Endothelial cell of umbilical vein (primary cell): ENCODE measurements around the gene AGGF1.

Experiments
- JUN ChIP-seq: IDR thresholded peaks from 2 replicates; pipeline ENCODE4 v1.6.1; 2011; ENCODE audit warnings: borderline replicate concordance, low read depth; ENCODE audit not compliant: insufficient read length, insufficient read depth
- POLR2A ChIP-seq: IDR thresholded peaks from 2 replicates; pipeline ENCODE4 v1.6.1; 2012; ENCODE audit warnings: low read depth, mild to moderate bottlenecking, control low read depth, low read length
- TF ChIP-seq, protein P1 (sequence below), 2 donors: IDR thresholded peaks; 1 replicate in 1 of 2; 2 replicates in 1 of 2; pipeline ENCODE4 v1.5.1; 2011; ENCODE audit warnings: low read length in 2 of 2, mild to moderate bottlenecking in 2 of 2, moderate library complexity in 2 of 2, control low read depth in 1 of 2, inconsistent platforms in 1 of 2, low read depth in 1 of 2; ENCODE audit not compliant: insufficient read depth in 1 of 2; ENCODE audit errors: extremely low read depth in 1 of 2
- TF ChIP-seq, protein P2 (sequence below): IDR thresholded peaks from 2 replicates; pipeline ENCODE4 v1.6.1; 2011; ENCODE audit not compliant: insufficient read depth, insufficient read length

DNA sequence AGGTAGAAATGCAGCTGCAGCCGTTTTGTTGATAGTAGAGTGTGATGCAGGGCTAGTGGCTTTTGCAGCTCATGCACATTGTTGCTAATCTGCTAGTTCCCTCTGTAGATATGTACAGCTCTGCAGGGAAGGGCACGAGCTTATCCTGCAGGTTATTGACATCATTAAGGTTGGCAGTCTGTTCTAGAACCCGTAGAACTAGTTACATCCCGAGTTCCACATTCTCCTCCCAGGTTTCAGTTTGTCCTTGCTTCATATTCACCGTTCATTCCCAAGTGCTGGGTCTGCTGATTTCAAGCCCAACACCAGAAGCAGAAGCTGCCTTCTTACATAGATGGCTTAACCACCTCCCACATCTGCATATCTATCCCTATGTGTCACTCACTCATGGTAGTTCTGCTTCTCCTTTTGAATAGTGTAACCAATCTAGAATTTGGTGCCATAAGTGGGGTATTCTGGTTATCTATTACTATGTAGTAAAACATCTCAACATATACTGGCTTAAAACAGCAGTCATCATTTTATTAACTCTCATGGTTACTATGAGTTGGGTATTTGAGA, 39.2 kb upstream of the AGGF1 start:
- TF ChIP-seq POLR2A, result no peak
- TF ChIP-seq, protein P1, sequence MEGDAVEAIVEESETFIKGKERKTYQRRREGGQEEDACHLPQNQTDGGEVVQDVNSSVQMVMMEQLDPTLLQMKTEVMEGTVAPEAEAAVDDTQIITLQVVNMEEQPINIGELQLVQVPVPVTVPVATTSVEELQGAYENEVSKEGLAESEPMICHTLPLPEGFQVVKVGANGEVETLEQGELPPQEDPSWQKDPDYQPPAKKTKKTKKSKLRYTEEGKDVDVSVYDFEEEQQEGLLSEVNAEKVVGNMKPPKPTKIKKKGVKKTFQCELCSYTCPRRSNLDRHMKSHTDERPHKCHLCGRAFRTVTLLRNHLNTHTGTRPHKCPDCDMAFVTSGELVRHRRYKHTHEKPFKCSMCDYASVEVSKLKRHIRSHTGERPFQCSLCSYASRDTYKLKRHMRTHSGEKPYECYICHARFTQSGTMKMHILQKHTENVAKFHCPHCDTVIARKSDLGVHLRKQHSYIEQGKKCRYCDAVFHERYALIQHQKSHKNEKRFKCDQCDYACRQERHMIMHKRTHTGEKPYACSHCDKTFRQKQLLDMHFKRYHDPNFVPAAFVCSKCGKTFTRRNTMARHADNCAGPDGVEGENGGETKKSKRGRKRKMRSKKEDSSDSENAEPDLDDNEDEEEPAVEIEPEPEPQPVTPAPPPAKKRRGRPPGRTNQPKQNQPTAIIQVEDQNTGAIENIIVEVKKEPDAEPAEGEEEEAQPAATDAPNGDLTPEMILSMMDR (IDR thresholded peaks at IDR 0.05; ENCODE audit: extremely low read depth in 1 of 2, insufficient read depth in 1 of 2, low read depth in 1 of 2, low read length in 2 of 2), result no peak
- TF ChIP-seq JUN, result no peak
- TF ChIP-seq, protein P2, sequence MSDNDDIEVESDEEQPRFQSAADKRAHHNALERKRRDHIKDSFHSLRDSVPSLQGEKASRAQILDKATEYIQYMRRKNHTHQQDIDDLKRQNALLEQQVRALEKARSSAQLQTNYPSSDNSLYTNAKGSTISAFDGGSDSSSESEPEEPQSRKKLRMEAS, result no peak
